LHCN-M2 (cell line): ENCODE measurements around the gene PFAS. TPM values are rescaled to one million over a fixed set of nuclear protein-coding genes. Genes with fewer than 3 reads are reported as not detected.

Experiments
- DNase-seq: peaks from one replicate; pipeline ENCODE4 v3.0.0-alpha.2; 2012; ENCODE audit warnings: low read depth
- total RNA-seq: library from RNA; depleted of rRNA; stranded (reverse); fragments of >200 nt; gene quantifications from 2 replicates; pipeline ENCODE4 v1.2.3, GENCODE V29; 2014

Gene PFAS
- total RNA-seq, 1 experiment from 2014 or later, result 34.7 TPM

GRCh38 chr17:8226536-8227237 lies 22.4 kb upstream of the PFAS start:
- DNase-seq, result peak; percentile 91

- no peak for DNase-seq
Measured at GRCh38 chr17:8227238-8227581, 21.9 kb upstream of the PFAS start.

GRCh38 chr17:8231701-8232100 lies 17.4 kb upstream of the PFAS start:
- DNase-seq, result no peak

GRCh38 chr17:8234361-8235270 lies 14.5 kb upstream of the PFAS start:
- no peak for DNase-seq

GRCh38 chr17:8235676-8236075 lies 13.4 kb upstream of the PFAS start:
- no peak for DNase-seq

- DNase-seq, result no peak
Measured at GRCh38 chr17:8237175-8237574, 11.9 kb upstream of the PFAS start.

GRCh38 chr17:8237886-8238285 lies 11.2 kb upstream of the PFAS start:
- DNase-seq, result no peak

- no peak for DNase-seq
Measured at GRCh38 chr17:8243827-8244226, 5.3 kb upstream of the PFAS start.

GRCh38 chr17:8244768-8245167 lies 4.3 kb upstream of the PFAS start:
- DNase-seq, result no peak

GRCh38 chr17:8249621-8250500 lies 772 bp downstream of the PFAS start:
- DNase-seq, result no peak

GRCh38 chr17:8251411-8251810 lies 2.3 kb downstream of the PFAS start:
- DNase-seq, result peak; percentile 29

GRCh38 chr17:8253801-8254200 lies 4.7 kb downstream of the PFAS start:
- DNase-seq, result no peak

GRCh38 chr17:8254881-8255280 lies 5.8 kb downstream of the PFAS start:
- DNase-seq, result no peak

- DNase-seq, result no peak
Measured at GRCh38 chr17:8255499-8255898, 6.4 kb downstream of the PFAS start.

- no peak for DNase-seq
Measured at GRCh38 chr17:8256291-8256690, 7.2 kb downstream of the PFAS start.

GRCh38 chr17:8256691-8257090 lies 7.6 kb downstream of the PFAS start:
- no peak for DNase-seq

GRCh38 chr17:8257801-8258200 lies 8.7 kb downstream of the PFAS start:
- DNase-seq, result no peak

- DNase-seq, result no peak
Measured at GRCh38 chr17:8264320-8264719, 15.2 kb downstream of the PFAS start.

GRCh38 chr17:8264836-8265542 lies 15.9 kb downstream of the PFAS start:
- DNase-seq, result no peak

- no peak for DNase-seq
Measured at GRCh38 chr17:8266648-8267479, 17.8 kb downstream of the PFAS start.
